Uterus (tissue), 4 donors: ENCODE data around the gene IL26. TPM values are rescaled to one million over a fixed set of nuclear protein-coding genes. Genes with fewer than 3 reads are reported as not detected.
A peak's percentile ranks its signal among the peaks of the same experiment; 100 is the strongest.

Experiments used
- DNase-seq, 2 donors: peaks; one replicate each; pipeline ENCODE4 v3.0.0-alpha.2; 2019 to 2020
- H3K27ac ChIP-seq, 2 donors: fragments of 200-600 bp; sonication (generic); 1 replicate in 1 of 2; 2 replicates in 1 of 2; pipeline ENCODE4 v1.5.1; 2016 to 2018
- H3K27me3 ChIP-seq, 2 donors: fragments of 200-600 bp; sonication (generic); one replicate each; pipeline ENCODE4 v1.5.1; 2018 to 2019; ENCODE audit warnings: control low read depth in 1 of 2
- H3K36me3 ChIP-seq, 2 donors: fragments of 200-600 bp; sonication (generic); one replicate each; pipeline ENCODE4 v1.5.1; 2019; ENCODE audit warnings: control low read depth in 1 of 2
- H3K4me1 ChIP-seq, 2 donors: fragments of 200-600 bp; sonication (generic); one replicate each; pipeline ENCODE4 v1.5.1; 2018 to 2019; ENCODE audit warnings: control low read depth in 1 of 2
- H3K4me3 ChIP-seq, 2 donors: fragments of 200-600 bp; sonication (generic); 1 replicate in 1 of 2; 2 replicates in 1 of 2; pipeline ENCODE4 v1.5.1; 2018 to 2019; ENCODE audit warnings: mild to moderate bottlenecking in 1 of 2
- H3K9me3 ChIP-seq, 2 donors: fragments of 200-600 bp; sonication (generic); one replicate each; pipeline ENCODE4 v1.5.1; 2019; ENCODE audit warnings: control low read depth in 1 of 2
- POLR2A ChIP-seq, 2 donors: fragments of 450-650 bp; IDR thresholded peaks; one replicate each; pipeline ENCODE4 v1.6.1; 2016; ENCODE audit warnings: antibody characterized with exemption in 2 of 2, mild to moderate bottlenecking in 1 of 2, moderate library complexity in 1 of 2
- intact Hi-C: fragments of 100-400 bp; cut with DNase I; formaldehyde crosslinking; loops from one replicate; pipeline ENCODE4 v1.15.1; 2023; ENCODE audit warnings: low total_unique reads
- total RNA-seq, 4 donors: library from RNA; depleted of rRNA in 3 of 4; stranded (reverse); fragments of >200 nt in 3 of 4; gene quantifications; one replicate each; pipeline versions ENCODE4 v1.1.0 to v1.2.4, GENCODE V29; 2014 to 2023
- TF ChIP-seq, protein P1 (sequence below), 4 experiments: fragments of 200-600 bp in 2 of 4; fragments of 450-650 bp in 2 of 4; sonication (generic) in 2 of 4; IDR thresholded peaks; one replicate each; pipeline ENCODE4 v1.5.1; 2016 to 2019; ENCODE audit warnings: antibody characterized with exemption in 4 of 4, mild to moderate bottlenecking in 2 of 4, moderate library complexity in 1 of 4
- donor health status: DM: yes; HTN: yes; CAD: no.

IL26 gene
- total RNA-seq, 4 donors from 2014 or later: not detected

DNA sequence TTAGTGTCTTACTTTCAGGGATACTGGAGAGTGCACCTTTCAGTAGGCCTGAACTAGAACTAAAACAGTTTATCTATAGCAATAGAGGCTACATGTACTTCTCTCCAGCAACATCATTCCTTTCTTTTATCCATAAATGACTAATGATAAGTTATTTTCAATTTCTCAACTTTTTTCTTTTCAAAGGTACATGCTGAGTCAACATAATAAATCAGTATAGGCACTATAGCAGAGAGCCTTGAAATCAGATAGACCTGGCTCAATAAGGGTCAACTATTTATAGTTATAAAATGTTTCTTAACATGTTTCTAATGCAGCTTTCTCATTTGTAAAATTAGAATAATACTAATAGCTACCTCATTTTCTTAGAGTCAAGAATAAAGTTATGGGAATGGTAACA, 22.2 kb upstream of the IL26 start:
- Histone ChIP-seq H3K27ac (peak overlapping the region in 1 of 2 donors; percentile 86), H3K36me3 (no peaks in the 10 kb centered on the region)
- intact Hi-C loops: no loop called here

DNA sequence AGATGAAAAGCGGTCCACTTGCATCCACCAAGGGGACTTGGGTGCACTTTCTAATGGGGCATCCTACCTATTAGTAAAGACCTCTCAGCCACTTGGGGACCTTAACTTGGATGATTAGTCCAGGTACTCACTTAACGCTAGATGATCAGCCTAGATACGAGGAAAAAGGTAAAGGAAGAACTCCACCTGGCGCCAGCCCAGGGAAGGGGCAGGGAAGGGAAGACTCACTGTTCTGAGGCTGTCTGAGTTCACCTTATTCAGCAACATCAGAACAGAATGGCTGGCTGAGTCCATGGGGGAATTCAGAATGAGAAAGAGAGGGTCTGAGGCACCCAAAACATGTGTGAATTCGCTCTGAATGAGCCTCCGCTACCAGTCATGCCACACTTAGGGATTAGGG, 20.7 kb upstream of the IL26 start:
- DNase-seq: peak in 1 of 2 donors; percentile 32
- no peaks in the 10 kb centered on the region for H3K36me3 ChIP-seq
- H3K9me3 ChIP-seq: no peaks in the 10 kb centered on the region
- no peaks in the 10 kb centered on the region for H3K4me1 ChIP-seq
- TF ChIP-seq POLR2A (IDR thresholded peaks at IDR 0.05): no peak
- TF ChIP-seq, protein P1, sequence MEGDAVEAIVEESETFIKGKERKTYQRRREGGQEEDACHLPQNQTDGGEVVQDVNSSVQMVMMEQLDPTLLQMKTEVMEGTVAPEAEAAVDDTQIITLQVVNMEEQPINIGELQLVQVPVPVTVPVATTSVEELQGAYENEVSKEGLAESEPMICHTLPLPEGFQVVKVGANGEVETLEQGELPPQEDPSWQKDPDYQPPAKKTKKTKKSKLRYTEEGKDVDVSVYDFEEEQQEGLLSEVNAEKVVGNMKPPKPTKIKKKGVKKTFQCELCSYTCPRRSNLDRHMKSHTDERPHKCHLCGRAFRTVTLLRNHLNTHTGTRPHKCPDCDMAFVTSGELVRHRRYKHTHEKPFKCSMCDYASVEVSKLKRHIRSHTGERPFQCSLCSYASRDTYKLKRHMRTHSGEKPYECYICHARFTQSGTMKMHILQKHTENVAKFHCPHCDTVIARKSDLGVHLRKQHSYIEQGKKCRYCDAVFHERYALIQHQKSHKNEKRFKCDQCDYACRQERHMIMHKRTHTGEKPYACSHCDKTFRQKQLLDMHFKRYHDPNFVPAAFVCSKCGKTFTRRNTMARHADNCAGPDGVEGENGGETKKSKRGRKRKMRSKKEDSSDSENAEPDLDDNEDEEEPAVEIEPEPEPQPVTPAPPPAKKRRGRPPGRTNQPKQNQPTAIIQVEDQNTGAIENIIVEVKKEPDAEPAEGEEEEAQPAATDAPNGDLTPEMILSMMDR (IDR thresholded peaks at IDR 0.05): no peak
- H3K4me3 ChIP-seq: no peak overlapping the region
- peak overlapping the region; percentile 86 to 88 for H3K27ac ChIP-seq
- intact Hi-C loops: no loop called here
- H3K27me3 ChIP-seq: no peaks in the 10 kb centered on the region

More for the DNA sequence above, 22.2 kb upstream of the IL26 start:
- no peaks in the 10 kb centered on the region for H3K9me3 ChIP-seq
- DNase-seq: no peak
- H3K4me1 ChIP-seq: no peaks in the 10 kb centered on the region
- H3K27me3 ChIP-seq: no peaks in the 10 kb centered on the region
- no peak for TF ChIP-seq POLR2A (IDR thresholded peaks at IDR 0.05)
- TF ChIP-seq, protein P1 (IDR thresholded peaks at IDR 0.05): no peak
- H3K4me3 ChIP-seq: no peak overlapping the region

DNA sequence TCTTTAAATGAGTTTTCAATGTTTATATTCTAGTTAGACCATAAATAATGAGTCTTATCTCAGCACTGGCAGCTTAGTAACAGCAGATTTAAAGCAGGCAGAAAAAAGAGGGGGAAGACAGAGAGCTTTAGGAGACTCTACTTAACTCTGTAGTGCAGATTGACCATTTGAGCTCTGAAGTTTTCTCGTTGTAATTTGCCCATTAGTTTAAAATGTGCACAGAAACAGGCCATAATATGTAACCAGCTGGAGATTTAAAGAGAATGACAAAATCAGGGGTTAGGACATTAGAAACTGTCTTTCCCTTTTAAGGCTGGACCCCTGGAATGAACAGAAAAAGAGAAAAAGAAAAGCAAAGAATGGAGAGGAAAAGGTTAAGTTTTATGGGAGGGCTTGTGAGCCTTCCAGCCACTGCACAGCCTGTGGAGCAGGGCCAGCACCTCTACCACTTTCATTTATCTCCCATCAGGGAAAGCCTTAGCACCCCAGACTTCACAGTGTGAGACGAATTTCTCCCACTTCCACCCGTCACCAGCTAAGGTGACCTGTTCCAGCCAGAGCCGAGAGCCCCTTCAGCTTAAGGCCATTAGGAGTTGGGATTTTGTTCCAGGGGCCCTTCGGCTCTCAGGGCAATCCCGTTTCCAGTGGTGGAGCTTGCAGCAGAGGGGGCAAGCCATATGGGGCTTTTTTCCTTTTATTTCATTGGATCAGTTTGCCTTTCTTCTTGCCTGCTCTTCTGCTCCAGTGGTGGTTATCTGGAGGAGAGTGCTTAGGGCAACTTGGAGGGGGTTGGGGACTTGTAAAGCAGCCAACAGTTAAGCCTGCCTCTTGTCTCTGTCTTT, 19.8 kb upstream of the IL26 start:
- peak; percentile 37 to 58 for DNase-seq
- TF ChIP-seq, protein P1 (IDR thresholded peaks at IDR 0.05): no peak
- no peak for TF ChIP-seq POLR2A (IDR thresholded peaks at IDR 0.05)
- peak overlapping the region; percentile 86 to 88 for H3K27ac ChIP-seq
- H3K4me1 ChIP-seq: no peaks in the 10 kb centered on the region
- H3K4me3 ChIP-seq: peak overlapping the region; percentile 21 to 33
- H3K9me3 ChIP-seq: no peaks in the 10 kb centered on the region
- no peaks in the 10 kb centered on the region for H3K27me3 ChIP-seq
- intact Hi-C loops: no loop called here
- no peaks in the 10 kb centered on the region for H3K36me3 ChIP-seq

DNA sequence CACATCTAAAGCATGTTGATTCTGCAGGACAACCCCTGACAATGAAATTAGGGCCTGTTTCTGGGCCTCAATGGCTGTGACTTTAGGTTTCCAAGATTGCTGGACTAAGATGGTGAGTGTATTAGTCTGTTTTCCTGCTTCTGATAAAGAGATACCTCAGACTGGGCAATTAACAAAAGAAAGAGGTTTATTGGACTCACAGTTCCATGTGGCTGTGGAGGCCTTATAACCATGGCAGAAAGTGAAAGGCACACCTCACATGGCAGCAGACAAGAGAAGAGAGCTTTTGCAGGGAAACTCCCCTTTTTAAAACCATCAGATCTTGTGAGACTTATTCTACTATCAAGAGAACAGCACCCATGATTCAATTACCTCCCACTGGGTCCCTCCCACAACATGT, 17.2 kb upstream of the IL26 start:
- no peaks in the 10 kb centered on the region for H3K4me1 ChIP-seq

DNA sequence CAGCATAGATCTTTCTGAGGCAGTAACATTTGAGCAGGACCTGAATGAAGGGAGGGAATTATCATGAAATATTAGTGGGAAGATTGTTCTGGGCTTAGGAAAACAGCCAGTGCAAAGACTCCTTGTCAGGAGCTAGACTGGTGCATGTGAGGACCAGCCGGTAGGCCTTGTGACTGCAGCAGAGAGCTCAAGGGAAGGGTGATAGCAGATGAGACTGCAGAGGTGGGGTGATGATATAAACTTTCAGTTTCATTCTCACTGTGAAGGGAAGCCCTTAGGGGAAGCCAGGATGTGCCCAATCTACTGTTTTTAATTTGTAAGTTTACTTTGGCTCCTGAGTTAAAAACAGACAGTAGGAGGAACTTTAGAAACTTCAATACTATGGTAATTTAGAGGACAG, 15.4 kb upstream of the IL26 start:
- H3K36me3 ChIP-seq: no peaks in the 10 kb centered on the region
- TF ChIP-seq POLR2A (IDR thresholded peaks at IDR 0.05): no peak
- TF ChIP-seq, protein P1 (IDR thresholded peaks at IDR 0.05): no peak
- H3K27ac ChIP-seq: peak overlapping the region; percentile 69 to 81
- H3K4me3 ChIP-seq: peak overlapping the region in 1 of 2 donors; percentile 3
- H3K4me1 ChIP-seq: peaks cover 0 to 5% of the 10 kb centered on the region in 2 donors
- H3K9me3 ChIP-seq: no peaks in the 10 kb centered on the region
- peak in 1 of 2 donors; percentile 55 for DNase-seq
- H3K27me3 ChIP-seq: no peaks in the 10 kb centered on the region
- intact Hi-C loops: no loop called here

More for the DNA sequence above, 17.2 kb upstream of the IL26 start:
- no peak for DNase-seq
- Histone ChIP-seq H3K27ac (peak overlapping the region in 1 of 2 donors; percentile 3), H3K9me3 (no peaks in the 10 kb centered on the region), H3K36me3 (no peaks in the 10 kb centered on the region), H3K27me3 (no peaks in the 10 kb centered on the region), H3K4me3 (no peak overlapping the region)
- intact Hi-C loops: no loop called here
- TF ChIP-seq, protein P1 (IDR thresholded peaks at IDR 0.05): no peak
- TF ChIP-seq POLR2A (IDR thresholded peaks at IDR 0.05): no peak
